NCI-H2029 (cell line): ENCODE results near the gene DTWD2.
"Not testable (repeated sequence)": the region's sequence is repeated elsewhere in the genome, so short reads cannot be mapped to it uniquely, and the experiment has no call there.

ENCODE experiments used
- DNase-seq: peaks from one replicate; lab custom pipeline; 2025; lab: John Stamatoyannopoulos, UW

The DTWD2 gene

DNA sequence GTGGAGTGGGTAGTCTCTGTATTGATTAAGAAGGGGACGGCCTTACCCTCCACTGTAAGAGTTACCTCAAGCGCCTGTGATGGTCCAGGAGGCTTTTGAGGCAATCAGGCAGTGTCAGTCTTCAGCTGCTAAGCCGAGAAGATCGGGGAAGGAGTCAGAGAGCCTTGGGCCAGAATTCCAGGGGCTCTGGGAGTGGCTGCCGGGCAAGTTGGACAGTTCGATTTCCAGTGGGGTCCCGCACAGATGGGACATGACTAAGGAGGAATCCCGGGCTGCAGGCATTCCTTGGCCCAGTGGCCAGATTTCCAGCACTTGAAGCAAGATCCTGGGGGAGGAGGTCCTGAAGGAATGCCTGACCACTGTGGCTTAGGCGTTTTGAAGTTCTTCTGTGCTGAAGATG is 38.0 kb downstream of the DTWD2 start:
- not testable (repeated sequence) for DNase-seq

DNA sequence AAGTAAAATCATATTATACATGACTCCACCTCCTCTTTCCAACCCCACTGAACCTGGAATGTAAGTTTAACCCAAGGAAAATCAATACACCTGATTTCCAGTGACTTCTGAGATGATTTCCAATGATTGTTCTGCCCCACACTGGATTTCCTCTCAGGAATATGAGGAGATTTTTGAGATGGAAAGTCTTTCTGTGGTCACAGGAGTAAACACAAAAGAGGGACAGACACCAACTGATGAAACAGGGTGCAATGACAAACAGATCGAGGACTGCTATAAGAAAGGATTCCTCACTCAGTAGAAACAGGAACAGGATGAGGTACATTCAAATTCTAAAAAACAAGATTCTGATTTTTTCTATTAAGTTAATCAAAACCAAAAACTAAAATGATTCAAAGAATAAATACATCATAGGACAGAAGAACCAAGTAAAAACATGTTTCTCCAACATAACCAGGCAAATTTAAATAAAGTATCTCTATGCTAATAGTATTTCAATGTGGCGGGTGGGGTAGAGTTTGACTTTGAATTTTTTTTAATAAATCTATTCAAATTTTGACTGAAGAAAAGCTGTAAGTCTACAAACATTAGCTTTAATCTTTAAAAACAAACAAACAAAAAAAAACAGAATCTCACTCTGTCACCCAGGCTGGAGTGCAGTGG is 42.1 kb downstream of the DTWD2 start:
- no peak for DNase-seq

DNA sequence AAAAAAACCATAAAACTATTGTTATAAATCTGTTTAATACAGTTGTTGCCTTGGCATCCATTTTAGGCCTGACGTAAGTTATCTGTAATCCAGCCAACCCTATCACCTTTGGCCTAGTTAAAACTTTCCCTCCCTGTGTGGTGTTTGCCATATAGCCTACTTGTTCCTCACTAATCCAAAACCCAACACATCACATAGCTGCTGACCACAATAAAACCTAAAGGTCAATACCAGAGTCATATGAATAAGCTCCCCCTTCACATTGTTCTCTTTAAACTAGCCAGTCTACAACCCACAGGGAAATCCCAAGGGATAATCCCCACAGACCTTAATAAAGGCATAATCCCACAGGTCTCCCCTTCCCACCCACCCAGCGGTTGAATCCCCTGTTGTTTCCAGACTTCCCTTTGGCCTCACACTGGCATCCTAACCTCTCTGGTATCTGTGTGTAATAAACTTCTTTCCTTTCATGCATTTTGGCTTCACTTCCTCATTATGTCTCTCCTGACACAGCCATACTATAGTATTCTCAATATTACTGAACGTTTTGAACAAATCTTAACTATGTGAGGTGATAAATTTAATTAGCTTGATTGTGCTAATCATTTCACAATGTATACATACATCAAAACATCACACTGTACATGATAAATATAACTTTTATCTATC is 50.8 kb downstream of the DTWD2 start:
- DNase-seq = no peak

DNA sequence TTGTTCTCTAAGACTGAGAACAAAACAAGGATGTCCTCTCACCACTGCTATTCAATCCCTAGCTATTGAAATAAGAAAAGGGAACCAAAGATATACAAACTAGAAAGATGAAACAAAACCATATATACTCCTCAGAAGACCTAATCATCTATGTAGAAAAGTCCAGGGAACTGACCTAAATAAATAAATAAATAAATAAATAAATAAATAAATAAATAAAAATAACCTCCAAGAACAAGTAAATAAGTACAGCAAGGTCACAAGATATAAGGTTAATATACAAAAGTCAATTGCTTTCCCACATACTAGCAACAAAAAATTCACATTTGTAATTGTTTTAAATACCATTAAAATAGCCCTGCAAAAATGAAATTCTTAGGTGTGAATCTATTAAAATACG is 54.6 kb downstream of the DTWD2 start:
- DNase-seq = no peak

DNA sequence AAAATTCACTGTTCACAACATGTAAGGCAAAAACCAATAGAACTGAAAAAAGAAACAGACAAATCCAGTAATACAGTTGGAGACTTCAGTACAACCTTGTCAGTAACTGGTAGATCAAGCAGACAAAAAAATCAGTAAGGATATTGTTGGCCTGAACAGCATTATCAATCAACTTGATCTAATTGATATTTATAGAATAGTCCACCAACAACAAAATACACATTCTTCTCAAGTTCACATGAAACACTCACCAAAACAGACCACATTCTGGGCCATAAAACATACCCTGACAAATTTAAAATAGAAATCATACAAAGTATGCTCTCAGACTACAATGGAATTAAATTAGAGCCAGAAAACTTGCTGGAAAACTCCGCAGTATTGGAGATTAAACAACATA is 56.8 kb downstream of the DTWD2 start:
- no peak for DNase-seq

DNA sequence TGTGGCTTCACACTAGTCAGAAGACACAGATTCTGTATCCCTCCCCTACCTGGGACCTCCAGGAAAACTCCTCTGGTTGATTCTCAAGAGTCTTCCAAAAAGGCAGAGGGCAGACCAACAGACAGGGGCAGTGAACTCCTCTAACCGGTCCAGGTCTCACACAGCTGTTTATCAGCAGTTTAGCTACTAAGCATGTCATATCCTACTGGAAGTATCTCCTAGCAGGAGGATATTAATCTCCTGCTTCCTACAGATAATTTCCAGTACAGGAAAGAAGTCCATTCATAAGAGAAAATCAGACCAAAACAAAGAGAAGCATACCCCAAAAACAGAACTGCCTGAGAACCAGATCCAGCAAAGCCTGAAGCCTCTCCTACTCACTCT is 64.3 kb downstream of the DTWD2 start:
- DNase-seq = no peak

DNA sequence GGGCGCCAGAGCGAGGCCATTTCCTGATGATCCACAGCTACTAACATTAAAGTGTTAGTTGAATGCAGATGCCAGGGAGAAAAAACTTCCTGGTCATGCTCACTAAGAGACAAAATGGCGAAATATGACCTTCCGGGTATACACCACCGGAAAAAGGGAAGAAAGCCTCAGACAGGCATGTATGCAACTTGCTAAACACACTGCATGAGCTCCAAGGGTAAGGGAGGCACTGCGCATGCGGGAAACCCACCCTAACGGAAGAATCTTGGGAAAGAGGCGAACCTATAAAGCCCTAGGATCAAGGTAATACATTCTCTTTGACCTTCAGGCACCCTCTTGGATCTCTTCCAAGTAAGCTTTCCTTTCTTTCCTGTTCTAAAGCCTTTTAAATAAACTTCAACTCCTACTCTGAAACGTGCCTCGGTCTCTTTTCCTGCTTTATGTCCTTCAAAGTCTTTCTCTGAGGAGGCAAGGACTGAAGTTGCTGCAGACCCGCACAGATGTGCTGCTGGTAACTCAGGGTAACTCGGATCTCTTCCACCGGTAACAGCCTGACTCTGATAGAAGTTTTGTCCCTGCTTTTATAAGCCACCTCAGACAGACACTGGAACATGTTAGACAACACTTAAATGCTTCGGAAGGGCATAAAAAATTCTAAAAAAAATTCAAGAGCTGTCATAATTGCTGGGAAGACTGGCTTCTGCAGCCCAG is 64.9 kb downstream of the DTWD2 start:
- no peak for DNase-seq

DNA sequence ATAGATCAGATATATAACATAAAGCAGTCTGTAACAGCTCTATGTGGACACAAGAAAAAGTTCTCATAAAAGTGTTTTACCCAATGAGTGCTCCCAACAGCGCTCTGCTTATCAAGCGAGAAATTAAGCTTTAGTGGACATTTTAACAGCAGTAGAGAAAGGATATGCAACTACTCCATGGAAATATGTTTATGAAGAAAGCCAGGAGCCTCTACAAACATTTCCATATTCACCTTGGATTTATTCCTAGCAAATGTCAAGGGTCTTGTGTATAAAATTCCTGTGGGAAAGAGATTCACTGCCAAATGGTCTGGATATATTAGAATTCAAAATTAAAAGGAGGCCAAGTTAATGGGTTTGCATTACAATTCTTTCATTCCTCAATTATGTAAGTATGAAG is 66.5 kb downstream of the DTWD2 start:
- DNase-seq = no peak

DNA sequence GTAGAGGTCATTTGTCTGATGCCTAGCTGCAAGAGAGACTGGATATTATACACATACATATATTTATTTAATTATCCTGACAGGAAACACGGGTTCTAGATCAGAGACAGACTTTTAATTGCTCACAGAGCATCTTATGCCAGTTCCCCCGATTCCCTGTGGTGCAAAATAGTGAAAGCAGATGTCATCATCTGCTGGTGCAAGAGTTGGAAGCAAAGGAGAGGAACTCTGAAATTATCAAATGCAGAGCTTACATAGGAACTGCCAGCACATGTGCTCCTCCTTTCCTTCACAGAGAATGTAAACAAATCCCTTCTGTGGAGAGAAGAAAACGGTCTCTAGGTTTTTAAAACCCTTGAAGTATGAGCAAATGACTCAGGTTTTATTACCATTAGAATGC is 69.3 kb downstream of the DTWD2 start:
- no peak for DNase-seq

DNA sequence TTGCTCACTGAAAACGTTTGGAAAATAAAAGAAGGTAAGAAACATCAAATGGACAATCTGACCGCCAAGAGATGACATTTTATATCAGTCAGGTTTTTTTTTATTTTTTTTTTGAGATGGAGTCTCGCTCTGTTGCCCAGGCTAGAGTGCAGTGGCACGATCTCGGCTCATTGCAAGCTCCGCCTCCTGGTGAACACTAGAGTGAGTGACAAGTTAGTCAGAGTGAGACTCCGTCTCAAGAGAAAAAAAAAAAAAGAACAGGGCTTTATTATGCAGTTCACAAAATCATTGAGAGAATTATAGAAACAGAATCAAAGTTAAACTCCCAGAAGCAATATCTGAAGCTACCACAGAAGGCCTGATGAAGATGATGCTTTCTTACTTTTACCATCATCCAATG is 70.1 kb downstream of the DTWD2 start:
- DNase-seq = no peak

DNA sequence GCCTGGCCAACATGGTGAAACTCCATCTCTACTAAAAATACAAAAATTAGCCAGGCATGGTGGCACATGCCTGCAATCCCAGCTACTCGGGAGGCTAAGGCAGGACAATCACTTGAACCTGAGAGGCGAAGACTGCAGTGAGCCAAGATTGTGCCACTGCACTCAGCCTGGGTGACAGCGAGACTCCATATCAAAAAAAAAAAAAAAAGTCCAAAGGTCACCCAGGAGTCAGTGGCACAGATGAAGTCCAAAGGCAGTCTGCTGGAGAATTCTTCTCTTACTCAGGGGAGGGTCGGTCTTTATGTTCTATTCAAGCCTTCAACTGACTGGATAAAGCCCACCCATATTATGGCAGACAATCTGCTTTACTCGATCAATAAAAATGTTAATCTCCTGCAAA is 80.8 kb downstream of the DTWD2 start:
- not testable (repeated sequence) for DNase-seq

DNA sequence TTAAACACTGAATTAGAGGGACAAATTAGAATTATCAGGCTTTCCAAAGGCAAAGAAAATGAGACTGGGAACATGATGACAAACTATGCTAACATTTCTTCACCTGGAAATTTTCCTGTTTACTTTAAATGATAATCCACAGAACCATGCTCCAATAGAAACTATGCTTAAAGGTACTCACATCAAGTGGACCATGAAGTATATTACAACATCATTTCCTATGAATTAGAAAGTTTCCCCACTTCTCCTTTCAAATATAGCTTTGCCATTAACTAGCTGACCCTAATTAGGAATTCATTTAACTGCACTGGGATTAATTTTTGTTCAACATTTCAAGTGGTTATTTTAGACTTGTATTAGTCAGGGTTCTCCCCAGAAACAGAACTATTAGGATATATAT is 81.4 kb downstream of the DTWD2 start:
- DNase-seq = no peak

DNA sequence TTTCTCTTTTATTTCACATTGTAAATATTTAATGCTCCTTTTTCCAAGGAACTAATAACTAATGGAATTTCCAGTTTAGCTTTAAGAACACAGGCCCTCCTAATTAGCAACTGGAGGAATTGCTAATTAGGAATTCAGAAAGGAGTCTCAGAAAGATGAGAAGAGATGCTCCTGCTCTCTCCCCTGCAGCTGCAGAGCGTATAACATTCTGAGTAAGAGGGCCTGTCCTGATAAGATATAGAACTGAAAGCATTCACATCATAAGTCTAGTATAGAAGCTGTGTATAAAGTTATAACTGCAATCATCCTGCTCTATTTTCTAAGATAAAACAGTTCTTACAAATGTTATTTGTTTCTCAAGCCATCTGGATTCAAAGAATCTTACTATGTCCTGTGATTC is 83.2 kb downstream of the DTWD2 start:
- no peak for DNase-seq

DNA sequence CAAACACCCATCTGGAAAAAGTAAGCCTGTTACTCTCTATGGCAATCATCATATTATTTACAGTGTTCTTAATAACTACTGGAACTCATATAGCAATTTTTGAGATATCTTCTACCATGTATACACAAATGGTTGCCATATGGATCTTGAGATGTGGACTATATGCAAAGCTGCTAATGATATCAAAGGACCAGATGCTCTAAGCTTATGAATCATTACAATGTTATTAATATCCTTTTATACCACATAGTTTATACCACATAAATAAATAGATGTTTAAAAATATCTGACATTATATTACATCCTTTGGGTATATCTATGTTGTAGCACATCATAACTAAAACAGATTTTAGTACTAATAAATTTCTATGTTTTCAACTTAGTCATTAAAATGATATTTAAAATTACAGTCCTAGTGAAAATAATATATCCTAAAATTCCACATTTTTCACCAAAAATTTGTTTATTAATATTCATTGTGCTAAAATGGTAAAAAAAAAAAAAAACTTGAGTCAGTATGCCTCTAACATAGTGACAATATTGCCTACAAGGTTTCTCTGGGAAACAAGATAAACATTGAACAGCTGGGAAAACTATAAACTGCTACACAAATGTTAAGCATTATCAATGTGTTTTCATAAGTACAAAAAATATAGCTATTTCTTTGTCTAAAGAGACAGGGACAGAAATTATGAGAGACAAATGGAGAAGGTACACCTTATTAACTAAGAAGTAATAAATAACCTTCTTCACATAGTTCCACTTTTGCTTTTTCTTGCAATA is 85.5 kb downstream of the DTWD2 start:
- DNase-seq = no peak

DNA sequence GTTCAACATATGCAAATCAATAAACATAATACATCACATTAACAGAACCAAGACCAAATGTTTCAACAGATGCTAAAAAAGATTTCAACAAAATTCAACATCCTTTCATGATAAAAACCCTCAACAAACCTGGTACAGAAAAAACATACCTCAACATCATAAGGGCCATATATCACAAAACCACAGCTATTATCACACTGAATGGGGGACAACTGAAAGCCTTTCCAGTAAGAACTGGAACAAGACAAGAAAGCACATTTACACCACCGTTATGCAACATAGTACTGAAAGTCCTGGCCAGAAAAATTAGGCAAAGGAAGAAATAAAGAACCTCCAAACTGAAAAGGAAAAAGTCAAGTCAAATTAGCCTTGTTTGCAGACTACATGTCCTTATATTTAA is 93.6 kb downstream of the DTWD2 start:
- DNase-seq = no peak

DNA sequence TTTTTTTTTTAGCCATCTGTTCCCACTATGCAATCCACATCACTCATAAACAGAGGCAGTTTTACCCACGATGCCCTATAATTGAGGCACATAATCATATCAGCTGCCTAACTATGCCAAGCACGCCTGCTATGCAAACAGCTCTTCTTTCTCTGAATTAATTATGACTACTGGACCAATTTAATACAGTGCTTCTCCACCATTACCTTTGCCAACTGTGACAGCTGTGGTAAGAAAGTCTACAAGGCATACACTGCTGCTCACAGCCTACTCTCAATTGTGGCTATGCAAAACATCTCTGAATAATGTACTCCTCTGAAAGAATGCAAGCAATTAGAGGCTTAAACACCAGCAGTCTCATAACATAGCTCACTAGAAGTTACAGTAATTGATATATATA is 97.1 kb downstream of the DTWD2 start:
- no peak for DNase-seq

DNA sequence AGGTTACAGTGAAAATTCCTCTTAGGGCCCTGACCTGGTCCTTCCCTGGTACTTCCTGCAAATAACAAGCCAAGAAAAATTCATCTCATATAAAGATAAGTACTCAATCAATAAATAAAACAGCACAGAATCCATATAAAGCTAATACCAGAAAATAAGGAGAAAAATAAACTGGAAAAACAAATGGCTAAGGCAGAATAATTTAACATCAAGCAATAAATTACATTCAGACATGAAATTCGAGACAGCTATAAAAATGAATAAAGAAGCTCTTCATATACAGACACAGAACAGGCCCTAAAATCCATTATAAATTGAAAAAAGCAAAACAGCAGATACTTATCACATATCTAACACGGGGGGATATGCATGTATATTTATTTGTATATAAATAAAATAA is 99.2 kb downstream of the DTWD2 start:
- DNase-seq = no peak

DNA sequence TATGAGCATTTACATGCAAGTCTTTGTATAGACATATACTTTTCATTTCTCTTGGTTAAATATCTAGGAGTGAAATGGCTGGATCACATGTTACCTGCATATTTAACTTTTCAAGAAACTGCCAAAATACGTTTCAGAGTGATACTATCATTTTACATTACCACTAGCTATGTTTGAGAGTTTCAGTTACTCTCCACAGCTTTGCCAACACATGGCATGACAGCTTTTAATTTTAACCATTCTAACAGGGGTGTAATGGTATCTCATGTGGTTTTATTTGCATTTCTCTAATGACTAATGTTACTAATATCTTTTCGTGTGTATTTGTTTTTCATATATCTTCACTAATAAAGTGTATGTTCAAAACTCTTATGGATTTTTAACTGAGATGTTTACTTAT is 99.8 kb downstream of the DTWD2 start:
- no peak for DNase-seq

DNA sequence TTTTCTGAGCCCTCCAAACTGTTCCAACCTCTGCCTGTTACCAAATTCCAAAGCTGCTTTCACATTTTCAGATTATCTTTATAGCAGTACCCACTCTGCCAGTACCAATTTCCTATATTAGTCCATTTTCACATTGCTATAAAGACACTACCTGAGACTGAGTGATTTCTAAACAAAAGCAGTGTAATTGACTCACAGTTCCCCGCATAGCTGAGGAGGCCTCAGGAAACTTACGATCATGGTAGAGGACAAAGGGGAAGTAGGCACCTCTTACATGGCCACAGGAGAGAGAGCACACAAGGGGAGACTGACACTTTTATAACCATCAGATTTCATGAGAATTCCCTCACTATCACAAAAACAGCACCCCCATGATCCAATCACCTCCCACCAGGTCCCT is 105.0 kb downstream of the DTWD2 start:
- no peak for DNase-seq

DNA sequence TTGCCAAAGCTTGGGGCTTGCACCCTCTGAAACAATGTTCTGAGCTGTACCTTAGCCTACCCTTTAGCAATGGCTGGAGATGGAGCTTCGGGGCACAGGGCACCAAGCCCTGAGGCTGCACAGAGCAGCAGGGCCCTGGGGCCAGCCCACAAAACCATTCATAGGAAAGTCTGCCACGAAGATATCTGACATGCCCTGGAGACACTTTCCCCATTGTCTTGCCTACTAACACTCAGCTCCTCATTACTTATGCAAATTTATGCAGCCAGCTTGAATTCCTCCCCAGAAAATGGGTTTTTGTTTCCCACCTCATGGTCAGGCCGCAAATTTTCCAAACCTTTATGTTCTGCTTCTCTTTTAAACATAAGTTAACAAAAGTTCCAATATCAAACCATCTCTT is 105.7 kb downstream of the DTWD2 start:
- no peak for DNase-seq

DNA sequence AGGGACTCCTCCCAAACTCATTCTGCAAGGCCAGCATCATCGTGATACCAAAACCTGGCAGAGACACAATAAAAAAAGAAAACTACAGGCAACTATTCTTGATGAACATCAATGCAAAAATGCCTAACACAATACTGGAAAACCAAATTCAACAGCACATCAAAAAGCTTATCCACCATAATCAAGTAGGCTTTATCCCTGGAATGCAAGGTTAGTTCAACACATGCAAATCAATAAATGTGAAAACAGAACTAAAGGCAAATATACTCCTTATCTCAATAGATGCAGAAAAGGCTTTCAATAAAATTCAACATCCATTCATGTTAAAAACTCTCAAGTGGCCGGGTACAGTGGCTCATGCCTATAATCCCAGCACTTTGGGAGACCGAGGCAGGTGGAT is 111.5 kb downstream of the DTWD2 start:
- DNase-seq = not testable (repeated sequence)

DNA sequence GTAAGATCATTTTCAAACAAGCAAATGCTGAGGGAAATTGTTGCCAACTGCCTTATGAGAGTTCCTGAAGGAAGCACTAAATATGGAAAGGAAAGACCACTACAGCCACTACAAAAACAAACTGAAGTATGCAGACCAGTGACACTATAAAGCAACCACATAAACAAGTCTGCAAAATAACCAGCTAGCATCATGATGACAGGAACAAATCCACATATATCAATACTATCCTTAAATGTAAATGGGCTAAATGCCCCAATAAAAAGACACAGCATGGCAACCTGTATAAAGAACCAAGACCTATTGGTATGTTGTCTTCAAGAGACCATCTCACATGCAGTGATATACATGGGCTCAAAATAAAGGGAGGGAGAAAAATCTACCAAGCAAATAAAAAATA is 113.2 kb downstream of the DTWD2 start:
- DNase-seq = no peak

DNA sequence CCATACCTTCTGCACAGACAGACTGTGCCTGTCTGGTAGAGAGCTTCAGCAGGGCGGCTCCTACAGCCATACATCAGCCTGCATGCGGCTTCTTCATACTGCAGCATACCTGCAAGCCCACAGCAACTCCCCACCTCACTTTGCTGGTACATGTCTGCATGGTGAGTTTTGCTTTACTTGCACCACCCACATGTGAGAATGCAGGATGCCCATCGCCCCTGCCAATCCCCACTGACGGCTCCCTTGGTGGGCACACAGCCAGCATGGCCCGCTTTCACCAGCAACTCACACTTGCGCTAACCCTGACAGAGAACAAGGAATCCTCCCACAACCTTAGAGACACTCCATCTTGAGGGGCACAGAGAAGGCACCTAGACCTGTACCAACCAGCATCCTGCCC is 114.9 kb downstream of the DTWD2 start:
- no peak for DNase-seq
